GM21381 (cell line): Measurements from ENCODE around the gene KLK4.
A peak's percentile ranks its signal among the peaks of the same experiment; 100 is the strongest.

Experiments
- ATAC-seq: cut with Tn5 transposase; IDR thresholded peaks from one replicate; pipeline ENCODE4 v1.9.1; 2021; ENCODE audit warnings: mild to moderate bottlenecking, moderate library complexity; ENCODE audit not compliant: unreplicated experiment

KLK4 gene

GRCh38 chr19:50911206-50912101 lies at the start of gene KLK4:
TSS of gene KLK4 (minus strand) at chr19:50911395. CDS start at chr19:50910738, 657 bp downstream.
- ATAC-seq: no peak

GRCh38 chr19:50959731-50960500 lies 48.7 kb upstream of the KLK4 start:
- no peak for ATAC-seq

- no peak for ATAC-seq
Measured at GRCh38 chr19:50957587-50957986, 46.4 kb upstream of the KLK4 start.

GRCh38 chr19:50952910-50953309 lies 41.7 kb upstream of the KLK4 start, which contains the start of gene KLK5:
TSS of gene KLK5 (minus strand) at chr19:50953038. CDS start at chr19:50952657, 381 bp downstream.
- ATAC-seq: no peak

GRCh38 chr19:50949861-50950260 lies 38.7 kb upstream of the KLK4 start:
- ATAC-seq: no peak

GRCh38 chr19:50947123-50947522 lies 35.9 kb upstream of the KLK4 start:
- ATAC-seq: no peak

GRCh38 chr19:50944795-50945194 lies 33.6 kb upstream of the KLK4 start:
- no peak for ATAC-seq

GRCh38 chr19:50943074-50943828 lies 32.1 kb upstream of the KLK4 start:
- no peak for ATAC-seq

- ATAC-seq: no peak
Measured at GRCh38 chr19:50939596-50939995, 28.4 kb upstream of the KLK4 start.

GRCh38 chr19:50933640-50934039 lies 22.4 kb upstream of the KLK4 start:
- ATAC-seq: no peak

- ATAC-seq: no peak
Measured at GRCh38 chr19:50932690-50933083, 21.5 kb upstream of the KLK4 start.

- ATAC-seq: no peak
Measured at GRCh38 chr19:50932018-50932689, 21.0 kb upstream of the KLK4 start.

- ATAC-seq: no peak
Measured at GRCh38 chr19:50931023-50931422, 19.8 kb upstream of the KLK4 start.

GRCh38 chr19:50928831-50929230 lies 17.6 kb upstream of the KLK4 start:
- ATAC-seq: no peak

- no peak for ATAC-seq
Measured at GRCh38 chr19:50926144-50926543, 14.9 kb upstream of the KLK4 start.

GRCh38 chr19:50925734-50926133 lies 14.5 kb upstream of the KLK4 start:
- ATAC-seq: no peak

- ATAC-seq: no peak
Measured at GRCh38 chr19:50924586-50924985, 13.4 kb upstream of the KLK4 start.

- ATAC-seq: peak; percentile 70
Measured at GRCh38 chr19:50922317-50922853, 11.2 kb upstream of the KLK4 start.

- no peak for ATAC-seq
Measured at GRCh38 chr19:50921426-50922316, 10.5 kb upstream of the KLK4 start.
